ENCODE data around the gene ASB8.
A peak's percentile ranks its signal among the peaks of the same experiment; 100 is the strongest.

Gene ASB8, protein sequence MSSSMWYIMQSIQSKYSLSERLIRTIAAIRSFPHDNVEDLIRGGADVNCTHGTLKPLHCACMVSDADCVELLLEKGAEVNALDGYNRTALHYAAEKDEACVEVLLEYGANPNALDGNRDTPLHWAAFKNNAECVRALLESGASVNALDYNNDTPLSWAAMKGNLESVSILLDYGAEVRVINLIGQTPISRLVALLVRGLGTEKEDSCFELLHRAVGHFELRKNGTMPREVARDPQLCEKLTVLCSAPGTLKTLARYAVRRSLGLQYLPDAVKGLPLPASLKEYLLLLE

DNA sequence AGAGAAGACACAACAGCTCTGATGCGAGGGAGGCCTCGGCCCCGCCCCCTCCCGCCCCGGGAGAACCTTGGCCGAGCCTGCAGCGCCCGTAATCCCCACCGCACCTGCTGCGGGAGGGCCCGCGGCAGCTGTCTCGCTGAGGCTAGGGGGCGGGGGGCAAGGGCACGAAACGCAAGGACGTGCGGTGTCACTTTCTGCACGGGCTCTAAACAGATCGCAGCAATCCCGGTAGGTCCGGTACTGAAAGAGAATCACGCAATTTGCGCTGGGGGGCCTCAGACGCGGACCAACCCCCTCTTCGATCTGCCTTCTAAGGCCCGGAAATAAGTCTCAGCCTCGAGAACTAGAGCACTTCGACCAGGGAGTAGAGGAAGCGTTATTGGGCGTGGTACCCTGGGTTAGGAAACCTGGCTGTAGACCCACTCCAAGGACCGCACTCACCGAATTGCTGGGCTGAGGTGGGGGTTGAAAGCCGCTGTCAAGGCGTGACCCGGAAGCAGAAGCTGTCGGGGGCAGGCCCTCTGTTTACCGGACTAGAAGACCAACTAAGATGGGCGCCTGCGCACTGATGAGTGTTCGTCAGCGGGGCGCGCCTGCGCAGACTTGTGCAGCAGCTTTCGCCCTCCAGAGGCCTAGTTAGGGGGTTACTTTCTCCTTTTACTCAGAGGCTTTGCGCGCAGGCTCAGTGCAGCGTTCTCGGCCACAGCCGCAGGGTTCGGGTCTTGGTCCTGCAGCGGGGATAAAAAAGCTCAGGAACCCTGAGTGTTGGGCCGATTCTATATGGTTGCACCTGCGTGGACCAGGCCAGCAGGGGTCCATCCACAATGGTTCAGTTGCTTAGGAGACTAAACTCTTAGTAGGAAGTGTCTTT lies at the start of gene ASB8:
ASB8 (minus strand) TSS at position 498 of the 871 bp plus-strand sequence. CDS start 4,019 bp downstream, outside the sequence.
- peak; percentile 100 for DNase-seq

DNA sequence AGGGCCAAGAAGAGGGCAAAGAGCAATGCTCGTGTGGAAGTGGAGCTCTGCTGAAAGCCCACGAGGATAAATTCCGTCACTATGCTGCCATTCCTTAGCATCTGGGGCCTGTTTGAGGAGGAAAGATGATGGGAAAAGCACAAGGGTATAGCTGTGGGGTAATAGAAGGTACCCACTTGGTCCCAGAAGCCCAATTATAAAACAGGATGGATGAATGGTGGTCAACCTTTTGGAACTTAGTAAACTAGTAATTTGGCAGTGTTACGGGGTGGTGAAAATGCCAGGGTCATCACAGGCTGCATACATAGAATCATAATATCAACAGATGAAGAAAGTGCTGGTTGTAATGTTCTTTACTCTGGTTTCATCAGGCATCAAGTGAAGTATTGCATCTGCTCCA lies 45.9 kb upstream of the ASB8 start, which contains the start of gene OR10AD1:
OR10AD1 (minus strand) TSS at position 101 of the 400 bp plus-strand sequence; CDS start at position 101, 0 bp downstream.
- DNase-seq = no peak

DNA sequence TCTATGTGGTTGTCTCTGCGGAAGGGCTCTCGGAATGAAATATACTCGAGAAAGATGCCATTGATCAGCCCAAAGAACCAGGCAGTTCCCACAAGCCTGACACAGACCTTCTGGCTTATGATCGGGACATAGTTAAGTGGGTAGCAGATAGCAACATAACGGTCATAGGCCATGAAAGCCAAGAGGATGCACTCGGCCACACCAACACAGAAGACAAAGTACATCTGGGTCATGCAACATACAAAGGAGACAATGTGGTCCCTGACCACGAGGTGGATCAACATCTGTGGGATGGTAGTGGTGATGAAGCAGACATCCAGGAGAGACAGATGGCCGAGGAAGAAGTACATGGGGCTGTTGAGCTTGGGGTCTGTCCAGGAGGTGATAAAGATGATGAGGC lies 45.5 kb upstream of the ASB8 start:
- no peak for DNase-seq

DNA sequence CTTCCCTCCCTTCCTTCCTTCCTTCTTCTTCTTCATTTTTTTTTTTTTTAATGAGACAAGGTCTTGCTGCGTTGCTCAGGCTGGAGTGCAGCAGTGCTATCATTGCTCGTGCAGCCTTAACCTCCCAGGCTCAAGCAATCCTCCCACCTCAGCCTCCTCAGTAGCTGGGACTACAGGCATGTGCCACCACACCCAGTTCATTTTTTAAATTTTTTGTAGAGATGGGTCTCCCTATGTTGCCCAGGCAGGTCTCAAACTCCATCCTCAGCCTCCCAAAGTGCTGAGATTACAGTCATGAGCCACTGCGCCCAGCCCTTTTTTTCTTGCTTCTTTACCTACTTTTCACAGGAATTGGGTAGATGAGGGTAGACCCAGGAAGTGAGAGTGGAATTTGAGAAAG lies 44.2 kb upstream of the ASB8 start:
- DNase-seq = no peak

DNA sequence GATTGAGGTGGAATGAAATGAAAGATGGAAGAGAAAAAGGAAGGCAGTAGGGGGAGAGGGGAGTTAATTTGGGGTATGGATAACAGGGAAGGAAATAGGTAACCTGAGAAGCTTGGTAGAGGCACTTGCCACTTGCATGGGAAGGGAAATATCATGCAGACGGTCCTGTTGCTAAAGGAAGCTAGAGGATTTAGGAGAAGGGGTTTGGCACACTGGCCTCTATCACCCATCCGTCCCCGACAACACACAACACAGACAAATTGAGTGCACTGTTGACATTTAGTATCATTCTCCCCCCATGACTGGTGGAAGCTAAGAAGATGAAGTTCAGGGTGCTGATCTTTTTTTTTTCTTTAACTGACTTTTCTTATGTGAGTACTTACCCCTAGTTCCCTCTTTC lies 43.8 kb upstream of the ASB8 start:
- no peak for DNase-seq

DNA sequence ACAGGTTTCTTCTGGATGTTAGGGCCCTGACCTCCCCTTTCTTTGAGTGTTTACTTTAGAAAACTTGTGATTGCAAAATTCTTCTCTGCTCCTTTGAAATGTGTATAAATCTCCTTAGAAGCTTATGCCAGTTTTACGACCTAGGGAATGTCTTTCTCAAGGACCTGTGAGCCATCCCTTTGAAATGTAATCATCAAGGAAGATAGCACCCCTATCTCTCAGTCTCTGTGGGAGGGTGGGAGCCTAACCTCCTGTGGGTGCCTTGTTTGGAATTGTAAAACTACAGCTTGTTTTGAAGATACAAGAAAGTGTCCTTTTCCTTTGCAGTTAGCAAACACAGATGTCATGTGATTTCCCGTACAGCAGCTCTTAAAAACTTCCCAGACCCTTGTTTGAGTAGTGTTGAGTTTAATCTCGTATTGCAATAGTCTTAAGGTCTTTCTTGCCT lies 42.5 kb upstream of the ASB8 start:
- no peak for DNase-seq

DNA sequence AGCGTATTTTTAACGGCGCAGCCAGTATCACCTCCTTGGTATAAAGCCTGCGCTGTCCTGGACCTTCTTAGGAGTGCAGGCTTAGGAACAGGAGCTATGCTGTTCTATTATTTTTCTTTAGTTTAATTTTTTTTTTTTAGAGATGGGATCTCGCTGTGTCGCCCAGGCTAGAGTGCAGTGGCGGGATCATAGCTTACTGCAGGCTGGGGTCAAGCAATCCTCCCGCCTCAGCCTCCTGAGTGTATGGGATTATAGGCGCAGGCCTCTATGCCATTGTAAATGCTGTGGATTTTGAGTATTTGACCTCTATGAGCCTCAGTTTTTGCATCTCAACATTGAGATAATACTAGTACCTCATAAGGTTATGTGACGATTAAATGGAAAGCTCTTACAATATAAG lies 41.7 kb upstream of the ASB8 start:
- DNase-seq = no peak

DNA sequence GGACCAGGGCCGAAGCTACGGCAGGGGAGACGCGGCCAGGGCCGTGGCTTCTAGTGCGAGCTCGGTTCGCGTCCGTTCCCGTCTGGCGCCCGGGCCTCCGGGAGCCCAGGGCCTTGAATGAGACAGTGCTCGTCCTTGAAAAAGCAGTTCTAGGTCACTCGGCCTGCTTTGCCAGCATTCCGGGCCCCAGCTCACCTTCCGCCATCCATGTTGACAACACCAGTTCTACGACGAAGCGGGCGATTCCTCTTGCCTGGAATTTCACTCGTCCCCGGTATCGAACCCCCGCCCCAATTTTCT lies 41.3 kb upstream of the ASB8 start:
- DNase-seq = no peak

DNA sequence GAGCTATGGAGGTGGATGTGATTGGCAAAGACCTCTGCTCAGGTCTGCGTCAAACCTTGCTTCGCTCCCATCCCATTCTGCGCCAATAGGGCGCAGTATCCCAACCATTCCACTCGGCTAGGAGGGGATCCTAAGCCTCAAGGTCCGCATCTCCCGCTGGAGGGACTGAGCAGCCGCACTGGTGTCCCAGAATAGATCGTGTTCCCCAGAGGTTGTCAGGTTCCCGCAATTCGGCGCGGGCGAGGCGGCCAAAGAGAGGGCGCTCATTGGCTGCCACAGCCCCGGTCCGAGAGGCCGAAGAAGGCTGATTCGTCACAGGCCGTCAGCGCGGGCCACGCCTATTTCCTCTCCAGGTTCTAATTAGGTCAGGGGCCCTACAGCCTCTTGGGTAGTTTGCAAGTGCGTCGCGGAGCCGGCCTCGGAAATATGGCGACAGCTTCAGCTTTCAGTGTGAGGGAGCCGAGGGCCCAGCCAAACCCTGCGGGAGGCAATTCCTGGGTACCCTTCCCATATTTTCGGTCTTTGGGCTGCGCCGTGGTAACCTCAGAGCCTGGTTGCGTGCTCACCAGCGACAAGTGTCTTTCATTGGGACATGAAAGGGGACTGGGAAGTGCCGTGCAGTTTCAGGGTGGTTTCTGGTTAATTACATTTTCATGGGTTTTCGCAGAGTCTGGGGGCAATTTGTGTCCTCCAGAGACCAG lies 40.8 kb upstream of the ASB8 start:
- peak; percentile 100 for DNase-seq

DNA sequence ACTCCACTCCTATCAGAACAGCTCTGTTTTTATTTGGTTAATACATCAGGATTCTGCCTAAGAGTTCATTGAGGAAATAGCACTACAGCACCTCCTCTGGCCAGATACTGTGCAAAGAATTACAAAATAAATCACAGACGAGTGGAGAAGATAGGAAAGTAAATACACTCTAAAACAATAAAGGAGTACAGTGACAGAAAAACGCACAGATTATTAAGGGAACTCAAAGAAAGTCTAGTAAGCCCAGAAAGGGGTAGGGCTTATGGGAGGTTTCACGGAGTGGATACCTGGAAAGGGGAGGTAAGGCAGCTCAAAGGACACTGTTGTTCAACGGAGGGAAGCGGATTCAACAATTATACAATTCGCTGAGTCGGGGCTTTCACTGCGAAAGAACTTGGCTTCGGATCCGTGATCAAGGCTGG lies 40.2 kb upstream of the ASB8 start:
- DNase-seq = peak; percentile 92

DNA sequence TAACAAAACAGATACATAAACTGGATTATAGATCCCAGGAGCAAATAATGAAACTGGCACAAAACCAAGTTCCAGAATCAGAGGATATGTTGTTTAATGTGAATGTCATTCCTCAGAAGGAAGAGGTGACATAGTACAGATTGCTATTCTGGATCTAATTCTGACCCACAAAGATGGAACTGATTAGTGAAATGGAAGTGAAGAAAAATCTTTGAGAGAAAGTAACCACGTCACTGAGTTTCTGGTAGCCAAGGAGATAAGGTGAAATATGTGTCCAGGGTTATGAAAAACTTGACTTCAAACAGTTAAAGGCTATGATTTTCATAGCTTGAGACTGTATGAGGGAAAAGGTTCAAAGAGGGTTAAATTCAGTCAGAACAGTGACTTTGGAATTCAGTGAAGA lies 37.5 kb upstream of the ASB8 start:
- DNase-seq = no peak

DNA sequence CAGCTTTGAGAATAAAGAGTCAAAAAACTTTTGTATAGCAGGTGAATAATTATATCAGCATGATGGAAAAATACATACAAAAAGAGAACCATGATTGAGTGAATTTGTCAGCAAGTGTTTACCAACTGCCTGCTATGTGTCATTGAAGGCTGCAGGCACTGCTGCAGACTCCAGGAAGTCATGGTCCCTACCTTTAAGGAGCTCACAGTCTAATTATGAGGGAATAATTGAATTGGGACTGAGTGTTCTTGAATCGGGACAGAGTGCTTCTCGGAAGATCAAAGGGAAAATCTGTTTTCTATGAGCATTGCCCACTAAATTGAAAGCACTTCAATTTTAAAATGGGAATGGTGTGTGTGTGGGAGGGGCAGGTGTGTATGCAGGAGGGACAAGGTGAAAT lies 36.3 kb upstream of the ASB8 start:
- no peak for DNase-seq

DNA sequence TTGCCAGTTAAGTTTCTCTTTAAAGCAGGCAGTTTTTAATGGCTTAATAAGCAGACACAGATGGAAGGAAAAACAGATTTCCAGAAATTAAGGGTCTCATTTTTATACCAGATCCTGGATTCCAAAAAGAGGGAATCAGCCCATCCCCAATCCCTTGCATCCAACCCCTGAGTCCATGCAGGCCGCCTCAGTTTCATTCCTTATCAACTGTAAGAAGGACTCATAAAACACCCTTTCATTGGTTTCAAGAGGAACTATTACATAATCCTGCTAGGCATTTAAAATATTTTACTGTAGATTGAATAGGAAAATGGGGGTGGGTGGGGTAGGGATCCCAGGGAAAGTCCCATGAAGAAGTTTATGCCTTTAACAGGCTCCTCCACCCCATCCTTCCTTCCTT lies 35.5 kb upstream of the ASB8 start:
- DNase-seq = no peak

DNA sequence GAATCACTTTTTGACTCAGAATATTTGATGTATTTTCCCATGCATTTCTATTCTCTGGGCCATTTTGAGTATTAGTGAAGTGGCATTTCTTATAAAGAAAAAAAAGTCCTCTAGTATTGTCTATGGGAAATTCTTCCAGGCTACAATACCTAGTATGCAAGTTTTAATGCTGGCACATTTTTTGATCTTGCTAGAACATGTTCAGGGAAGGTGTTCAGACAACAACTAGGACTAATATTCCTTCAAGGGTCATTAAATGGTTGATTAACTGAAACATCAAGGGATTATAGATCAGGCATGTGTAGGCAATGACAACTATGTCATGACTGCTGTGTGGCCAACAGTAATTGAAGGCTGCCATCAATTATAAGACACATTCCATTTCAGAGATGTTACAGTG lies 33.8 kb upstream of the ASB8 start:
- DNase-seq = no peak

DNA sequence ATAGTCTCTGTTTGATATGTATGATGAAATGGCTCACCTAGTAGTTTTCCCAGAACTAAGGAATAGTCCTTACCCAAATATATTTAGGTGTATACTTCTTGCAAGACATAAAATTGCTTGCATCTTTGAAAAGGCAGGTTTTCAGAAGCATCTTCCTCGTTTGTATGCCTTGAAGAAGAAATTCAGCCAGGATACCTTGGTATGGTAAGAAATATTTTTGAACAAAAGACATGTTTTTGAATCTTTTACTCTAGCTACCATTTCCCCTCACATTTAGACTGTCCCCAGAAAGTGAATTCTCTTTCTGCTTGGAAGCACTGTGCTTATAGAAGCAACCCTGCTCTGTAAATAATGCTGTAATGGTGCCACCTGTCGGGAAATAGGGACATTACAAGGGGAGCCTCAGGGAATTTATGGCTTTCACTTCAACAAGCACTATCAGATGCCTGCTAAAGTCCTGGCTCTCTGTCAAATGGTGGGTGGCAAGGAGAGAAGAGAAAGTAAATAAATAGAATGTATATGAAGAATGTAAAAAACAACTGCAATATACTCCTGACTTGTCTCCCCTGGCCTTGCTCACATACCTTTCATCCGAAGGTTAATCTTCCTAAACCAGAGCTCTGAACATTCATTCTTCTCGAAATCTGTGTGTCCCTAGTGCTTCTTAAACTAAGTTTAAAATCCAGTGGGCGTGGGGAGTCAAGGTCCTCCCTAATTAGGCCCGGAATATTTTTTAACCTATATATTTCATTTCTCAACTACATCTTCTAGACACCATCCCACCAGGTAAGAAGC lies 32.2 kb upstream of the ASB8 start:
- peak; percentile 87 for DNase-seq

DNA sequence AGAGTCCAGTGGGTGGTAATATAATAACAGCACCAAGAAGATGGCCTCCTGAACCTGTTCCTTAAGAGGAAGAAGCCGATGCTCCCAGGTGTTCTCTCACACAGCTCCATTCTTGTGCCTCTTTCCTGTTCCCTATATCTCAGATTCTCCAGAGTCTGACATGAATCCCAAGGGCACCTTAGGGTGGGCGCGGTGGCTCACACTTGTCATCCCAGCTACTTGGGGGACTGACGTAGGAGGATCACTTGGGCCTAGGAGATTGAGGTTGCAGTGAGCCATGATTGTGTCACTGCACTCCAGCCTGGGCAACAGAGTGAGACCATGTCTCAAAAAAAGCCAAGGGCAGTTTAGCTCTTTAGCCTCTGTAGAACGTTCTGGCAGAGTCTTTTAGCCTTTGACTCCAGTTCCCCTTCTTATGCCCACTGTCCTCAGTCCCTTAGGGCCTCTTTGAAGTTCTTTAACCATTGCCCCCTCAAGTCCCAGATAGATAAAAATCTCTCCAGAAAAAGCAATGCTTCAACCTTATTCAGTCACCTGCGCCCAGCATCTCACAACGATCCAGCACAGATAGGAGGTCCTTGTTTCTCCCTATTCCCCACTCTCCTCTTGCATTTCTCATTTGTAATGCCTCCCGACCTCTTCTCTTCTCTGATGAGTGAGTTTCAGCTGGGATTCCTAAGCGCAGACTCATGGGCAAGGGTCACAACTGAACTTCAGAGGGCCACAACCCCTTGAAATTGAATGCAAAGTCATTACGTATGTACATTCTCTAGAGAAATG lies 30.8 kb upstream of the ASB8 start:
- DNase-seq = no peak

DNA sequence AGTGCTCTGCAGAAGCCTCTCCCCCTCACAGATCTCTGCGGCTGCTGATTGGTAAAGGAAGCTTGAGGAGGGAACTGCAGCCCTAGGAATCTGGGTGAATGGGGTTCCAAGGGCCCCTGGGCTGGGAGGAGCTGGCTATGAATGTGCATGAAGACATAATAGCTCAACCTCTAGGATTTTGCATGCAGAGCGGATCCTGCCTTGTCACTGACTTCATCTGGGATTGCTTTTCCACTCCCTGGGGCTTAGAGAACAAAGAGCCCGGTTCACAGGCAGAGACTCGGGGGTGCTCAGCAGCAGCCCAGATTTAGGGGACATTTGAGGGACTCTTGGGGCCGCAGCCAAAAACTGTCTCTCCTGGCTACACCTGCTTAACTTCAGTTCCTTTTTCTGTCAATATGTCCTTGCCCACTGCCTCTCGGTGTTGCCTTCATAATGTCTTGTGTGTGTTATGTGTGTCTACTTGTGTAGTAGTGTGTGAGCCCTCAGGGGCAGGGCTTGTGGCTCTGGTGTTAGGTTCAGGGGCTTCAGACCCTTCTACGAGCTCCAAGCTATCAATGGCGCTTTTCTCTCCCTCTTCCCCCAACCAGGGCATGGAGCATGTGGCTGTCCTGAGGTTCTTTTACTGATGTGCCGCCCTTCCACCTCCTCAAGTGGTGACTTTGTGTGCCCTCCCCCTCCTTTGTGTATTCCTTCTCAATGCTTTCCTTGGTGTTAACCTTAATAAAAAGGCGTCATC lies 28.0 kb upstream of the ASB8 start:
- DNase-seq = no peak

DNA sequence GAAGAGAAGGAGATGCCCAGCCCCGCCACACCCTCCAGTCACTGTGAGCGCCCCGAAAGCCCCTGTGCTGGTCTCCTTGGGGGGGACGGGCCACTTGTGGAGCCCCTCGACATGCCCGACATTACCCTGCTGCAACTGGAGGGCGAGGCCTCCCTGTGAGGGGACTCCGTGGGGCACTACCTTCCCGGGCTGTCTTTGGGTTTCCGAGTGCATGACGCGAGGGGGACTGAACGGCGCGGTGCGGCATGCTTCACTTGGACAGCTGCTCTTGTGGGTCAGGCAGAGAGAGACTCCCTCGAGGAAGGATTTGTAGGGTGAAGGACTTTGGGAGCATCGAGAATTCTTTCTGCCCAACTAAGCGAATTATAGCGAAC lies 27.2 kb upstream of the ASB8 start:
- no peak for DNase-seq

DNA sequence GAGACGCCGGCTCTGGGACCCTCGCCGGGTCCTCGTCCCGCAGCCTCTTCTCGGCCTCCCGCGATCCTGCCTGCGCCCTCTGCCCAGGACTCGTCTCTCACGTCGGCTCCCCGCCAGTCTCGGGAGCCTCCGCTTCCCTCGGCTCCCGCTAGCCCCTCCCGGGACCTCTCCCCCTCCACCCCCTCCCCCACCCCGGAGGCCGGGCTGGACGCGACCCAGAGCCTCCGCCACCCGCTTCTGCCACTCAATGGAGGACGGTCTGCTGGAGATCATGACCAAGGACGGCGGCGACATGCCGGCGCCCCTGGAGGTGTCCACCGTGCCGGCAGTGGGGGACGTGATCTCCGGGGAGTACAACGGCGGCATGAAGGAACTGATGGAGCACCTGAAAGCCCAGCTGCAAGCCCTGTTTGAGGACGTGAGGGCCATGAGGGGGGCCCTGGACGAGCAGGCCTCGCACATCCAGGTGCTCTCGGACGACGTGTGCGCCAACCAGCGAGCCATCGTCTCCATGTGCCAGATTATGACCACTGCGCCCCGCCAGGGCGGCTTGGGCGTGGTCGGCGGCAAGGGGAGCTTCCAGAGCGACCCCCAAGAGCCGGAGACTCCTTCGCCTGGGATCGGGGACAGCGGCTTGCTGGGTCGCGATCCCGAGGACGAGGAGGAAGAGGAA lies 26.7 kb upstream of the ASB8 start:
- no peak for DNase-seq

DNA sequence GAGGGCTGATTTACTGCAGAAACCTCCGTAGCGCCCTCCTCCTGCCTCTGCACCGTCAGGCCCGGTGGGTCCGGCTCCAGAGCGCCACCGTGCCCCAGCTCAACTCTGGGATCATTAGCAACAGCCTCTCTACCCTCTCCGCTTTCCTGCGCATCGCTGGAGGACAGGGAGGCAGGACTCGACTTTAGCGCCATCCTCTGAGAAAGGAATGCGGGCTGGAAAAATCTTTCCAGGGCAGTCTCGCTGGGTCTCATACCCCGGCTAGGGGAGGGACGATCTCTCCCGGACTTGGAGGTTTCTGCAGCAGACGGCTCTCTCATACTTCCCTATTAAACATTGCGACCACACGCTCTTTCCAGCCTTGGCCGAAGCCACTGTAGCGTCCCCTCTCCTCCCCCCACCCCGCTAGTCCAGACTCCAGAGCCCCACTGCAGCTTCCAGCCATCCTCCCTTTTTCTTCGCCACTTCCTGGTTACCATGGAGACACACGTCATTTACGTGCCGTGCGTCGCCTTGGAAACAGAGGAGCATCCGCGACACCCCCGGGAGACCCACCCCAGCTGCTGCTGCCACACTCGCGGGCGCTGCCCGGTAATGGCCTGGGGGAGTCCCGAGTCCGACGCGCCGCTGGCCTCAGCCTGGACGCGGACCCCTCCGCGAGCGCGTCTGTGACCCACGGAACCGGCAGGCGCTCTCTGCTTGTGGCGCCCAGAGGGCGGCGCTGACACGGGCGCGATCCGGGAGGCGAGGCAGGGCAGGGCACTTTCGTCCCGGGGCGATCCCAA lies 26.0 kb upstream of the ASB8 start, which contains the start of gene CCDC184:
CCDC184 (plus strand) TSS at position 554 of the 785 bp plus-strand sequence. CDS start 479 bp downstream, outside the sequence.
- peak; percentile 88 for DNase-seq
